ENCODE measurements around the gene CDIPT. TPM values are rescaled to one million over a fixed set of nuclear protein-coding genes. Genes with fewer than 3 reads are reported as not detected.
"Not testable (repeated sequence)": the region's sequence is repeated elsewhere in the genome, so short reads cannot be mapped to it uniquely, and the experiment has no call there.

The CDIPT gene
- total and polyA plus RNA-seq, 7 donors: 24.7 to 54.3 (median 34.0) TPM

DNA sequence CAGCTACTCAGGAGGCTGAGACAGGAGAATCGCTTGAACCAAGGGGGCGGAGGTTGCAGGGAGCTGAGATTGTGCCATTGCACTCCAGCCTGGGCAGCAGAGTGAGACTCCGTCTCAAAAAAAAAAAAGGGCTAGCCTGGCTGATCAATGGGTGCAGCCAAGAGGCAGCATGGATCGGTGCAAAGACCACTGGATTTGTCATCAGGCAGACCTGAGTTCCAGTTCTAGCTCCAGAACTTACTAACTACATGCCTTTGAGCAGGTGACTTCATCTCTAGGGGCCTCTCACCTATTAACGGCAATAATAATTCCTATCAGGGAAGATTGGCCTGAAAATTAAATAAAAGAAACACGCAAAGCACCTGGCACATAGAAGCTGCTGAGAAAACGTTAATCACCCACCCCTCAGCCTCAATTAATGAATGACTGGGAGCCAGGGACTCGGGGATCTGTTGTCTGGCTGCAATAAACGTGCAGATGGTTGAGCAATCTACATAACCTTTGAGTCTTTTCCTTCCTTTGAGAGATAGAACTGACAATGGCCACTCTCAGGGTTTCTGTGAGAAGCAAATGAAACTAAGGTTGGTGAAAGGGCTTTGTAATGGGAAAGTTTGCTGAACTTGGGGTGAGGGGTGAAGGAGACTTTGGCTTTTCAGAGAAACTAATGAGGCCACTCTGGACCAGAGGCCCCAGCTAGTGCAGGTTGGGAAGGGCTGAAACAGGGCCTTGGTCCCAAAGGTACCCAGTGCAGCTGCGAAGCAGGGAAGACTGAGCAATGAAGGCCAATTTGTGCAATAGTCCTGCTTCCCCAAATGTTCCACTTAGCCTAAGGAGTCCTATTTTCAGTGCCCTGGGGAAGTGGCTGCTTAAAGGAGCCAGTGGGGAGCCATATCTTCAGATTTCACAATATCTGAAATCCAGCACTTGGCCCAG, 28.8 kb upstream of the CDIPT start:
- TF ChIP-seq, protein P1, sequence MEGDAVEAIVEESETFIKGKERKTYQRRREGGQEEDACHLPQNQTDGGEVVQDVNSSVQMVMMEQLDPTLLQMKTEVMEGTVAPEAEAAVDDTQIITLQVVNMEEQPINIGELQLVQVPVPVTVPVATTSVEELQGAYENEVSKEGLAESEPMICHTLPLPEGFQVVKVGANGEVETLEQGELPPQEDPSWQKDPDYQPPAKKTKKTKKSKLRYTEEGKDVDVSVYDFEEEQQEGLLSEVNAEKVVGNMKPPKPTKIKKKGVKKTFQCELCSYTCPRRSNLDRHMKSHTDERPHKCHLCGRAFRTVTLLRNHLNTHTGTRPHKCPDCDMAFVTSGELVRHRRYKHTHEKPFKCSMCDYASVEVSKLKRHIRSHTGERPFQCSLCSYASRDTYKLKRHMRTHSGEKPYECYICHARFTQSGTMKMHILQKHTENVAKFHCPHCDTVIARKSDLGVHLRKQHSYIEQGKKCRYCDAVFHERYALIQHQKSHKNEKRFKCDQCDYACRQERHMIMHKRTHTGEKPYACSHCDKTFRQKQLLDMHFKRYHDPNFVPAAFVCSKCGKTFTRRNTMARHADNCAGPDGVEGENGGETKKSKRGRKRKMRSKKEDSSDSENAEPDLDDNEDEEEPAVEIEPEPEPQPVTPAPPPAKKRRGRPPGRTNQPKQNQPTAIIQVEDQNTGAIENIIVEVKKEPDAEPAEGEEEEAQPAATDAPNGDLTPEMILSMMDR (IDR thresholded peaks at IDR 0.05): no peak
- Histone ChIP-seq H3K36me3 (ENCODE audit: insufficient read depth in 1 of 2, low read depth in 1 of 2) (no peaks in the 10 kb centered on the region), H3K27me3 (ENCODE audit: insufficient read depth in 3 of 3, low read length in 2 of 3) (peaks cover 0 to 2% (median 0%) of the 10 kb centered on the region in 3 donors), H3K9me3 (no peaks in the 10 kb centered on the region), H3K27ac (no peak overlapping the region), H3K4me1 (no peaks in the 10 kb centered on the region), H3K4me3 (no peak overlapping the region)
- 62 to 68% (median 63%) methylated on average over 10 of the region's 10 CpGs for WGBS, 3 donors
- intact Hi-C loops (cut with DNase I): no loop called here
- peak in 1 of 2 donors; percentile 66 for DNase-seq
- ATAC-seq: peak in 1 of 4 donors; percentile 69

DNA sequence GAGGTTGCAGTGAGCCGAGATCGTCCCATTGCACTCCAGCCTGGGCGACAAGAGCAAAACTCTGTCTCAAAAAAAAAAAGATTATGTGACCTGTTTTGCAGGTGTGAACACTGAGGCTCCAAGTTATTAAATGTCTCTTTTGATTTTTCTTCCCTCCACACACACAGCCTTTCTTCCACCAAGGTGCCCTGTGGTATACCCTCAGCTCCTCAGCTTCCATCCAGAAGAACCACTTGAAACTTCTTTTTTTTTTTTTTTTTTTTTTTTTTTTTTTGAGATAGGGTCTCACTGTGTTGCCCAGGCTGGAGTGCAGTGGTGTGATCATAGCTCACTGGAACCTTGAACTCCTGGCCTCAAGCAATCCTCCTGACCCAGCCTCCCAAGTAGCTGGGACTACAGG, 26.3 kb upstream of the CDIPT start:
- intact Hi-C loops (cut with DNase I): loop anchor here in 1 of 2 donors (5.0 to 10.0 kb wide), 2 partner anchors 122 to 145 kb away; partner anchors contain the start of gene C16orf54
- not testable (repeated sequence) for H3K27ac ChIP-seq; DNase-seq; ATAC-seq; H3K36me3 ChIP-seq (ENCODE audit: insufficient read depth in 1 of 2, low read depth in 1 of 2); H3K9me3 ChIP-seq; H3K27me3 ChIP-seq (ENCODE audit: insufficient read depth in 3 of 3, low read length in 2 of 3); H3K4me3 ChIP-seq; H3K4me1 ChIP-seq
- WGBS, 3 donors: 95 to 97% (median 96%) methylated on average over 3 of the region's 3 CpGs

DNA sequence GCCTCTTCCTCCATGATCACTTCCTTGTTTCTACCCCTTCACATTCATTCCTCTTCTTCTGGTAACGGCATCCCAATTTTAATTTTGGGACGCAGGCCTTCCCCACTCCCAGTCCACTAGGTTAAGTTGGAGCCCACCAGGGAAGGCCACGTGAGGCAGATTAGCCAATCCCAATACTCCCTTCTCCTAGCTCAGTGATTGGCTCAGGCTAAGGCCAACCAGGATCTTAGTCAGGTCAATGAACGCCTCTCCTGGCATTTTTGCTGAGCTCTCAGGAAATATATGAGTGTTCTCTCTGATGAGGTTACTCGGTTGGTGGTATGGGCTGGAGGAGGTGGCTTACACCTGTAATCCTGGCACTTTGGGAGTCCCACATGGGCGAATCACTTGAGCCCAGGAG, 21.0 kb upstream of the CDIPT start:
- no peaks in the 10 kb centered on the region for H3K9me3 ChIP-seq
- DNase-seq (no peak), ATAC-seq (no peak)
- no peaks in the 10 kb centered on the region for H3K36me3 ChIP-seq (ENCODE audit: insufficient read depth in 1 of 2, low read depth in 1 of 2)
- H3K4me3 ChIP-seq: no peak overlapping the region
- TF ChIP-seq, protein P1 (IDR thresholded peaks at IDR 0.05): no peak
- intact Hi-C loops (cut with DNase I): loop anchor here in 1 of 2 donors (10.0 kb wide), 1 partner anchor 139 kb away; the partner anchor contains the start of gene C16orf54
- no peak overlapping the region for H3K27ac ChIP-seq
- peaks cover 0 to 9% (median 3%) of the 10 kb centered on the region in 3 donors for H3K27me3 ChIP-seq (ENCODE audit: insufficient read depth in 3 of 3, low read length in 2 of 3)
- WGBS, 3 donors: 60 to 71% (median 71%) methylated on average over 6 of the region's 6 CpGs
- H3K4me1 ChIP-seq: no peaks in the 10 kb centered on the region

GRCh38 chr16:29881050-29881449, 18.0 kb upstream of the CDIPT start:
- Histone ChIP-seq H3K4me1 (no peaks in the 10 kb centered on the region), H3K9me3 (no peaks in the 10 kb centered on the region), H3K27ac (no peak overlapping the region), H3K36me3 (ENCODE audit: insufficient read depth in 1 of 2, low read depth in 1 of 2) (no peaks in the 10 kb centered on the region), H3K4me3 (no peak overlapping the region), H3K27me3 (ENCODE audit: insufficient read depth in 3 of 3, low read length in 2 of 3) (peaks cover 0 to 36% (median 20%) of the 10 kb centered on the region in 3 donors)
- TF ChIP-seq, protein P1 (IDR thresholded peaks at IDR 0.05): no peak
- ATAC-seq (no peak), DNase-seq (no peak)
- intact Hi-C loops (cut with DNase I): loop anchor here in 1 of 2 donors (10.0 kb wide), 1 partner anchor 136 kb away; the partner anchor contains the start of gene C16orf54
- 70 to 77% (median 75%) methylated on average over 3 of the region's 3 CpGs for WGBS, 3 donors

GRCh38 chr16:29878172-29878571, 15.1 kb upstream of the CDIPT start:
- ATAC-seq (no peak), DNase-seq (no peak)
- intact Hi-C loops (cut with DNase I): no loop called here
- Histone ChIP-seq H3K4me1 (no peaks in the 10 kb centered on the region), H3K4me3 (no peak overlapping the region), H3K36me3 (ENCODE audit: insufficient read depth in 1 of 2, low read depth in 1 of 2) (no peaks in the 10 kb centered on the region), H3K27ac (no peak overlapping the region), H3K27me3 (ENCODE audit: insufficient read depth in 3 of 3, low read length in 2 of 3) (peaks cover 0 to 51% (median 24%) of the 10 kb centered on the region in 3 donors), H3K9me3 (no peaks in the 10 kb centered on the region)
- 68 to 75% (median 71%) methylated on average over 14 of the region's 14 CpGs for WGBS, 3 donors
- TF ChIP-seq, protein P1 (IDR thresholded peaks at IDR 0.05): no peak

Measured in psoas muscle (tissue), 8 donors.